ENCODE results near the gene SCARF2.

The SCARF2 gene

GRCh38 chr22:20427945-20428417, 9.6 kb downstream of the SCARF2 start:
- Histone ChIP-seq H3K27ac (no peak overlapping the region), H3K36me3 (replicated peaks) (peaks cover 37% of the 10 kb centered on the region), H3K27me3 (replicated peaks) (no peaks in the 10 kb centered on the region), H3K4me3 (ENCODE audit: low read depth, low read length) (no peak overlapping the region)
- DNase-seq: no peak
- TF ChIP-seq CTCF (IDR thresholded peaks at IDR 0.05; ENCODE audit: low read depth, low read length, missing control alignments): no peak
- in situ Hi-C loops (cut with HindIII; ENCODE audit: low pct_ligation_motif_present, low sequenced_read_pairs): no loop called here

GRCh38 chr22:20427104-20427944, 10.3 kb downstream of the SCARF2 start:
- Histone ChIP-seq H3K36me3 (replicated peaks) (peaks cover 37% of the 10 kb centered on the region), H3K27me3 (replicated peaks) (no peaks in the 10 kb centered on the region), H3K27ac (no peak overlapping the region), H3K4me3 (ENCODE audit: low read depth, low read length) (no peak overlapping the region)
- TF ChIP-seq CTCF (IDR thresholded peaks at IDR 0.05; ENCODE audit: low read depth, low read length, missing control alignments): no peak
- DNase-seq: no peak
- in situ Hi-C loops (cut with HindIII; ENCODE audit: low pct_ligation_motif_present, low sequenced_read_pairs): no loop called here

GRCh38 chr22:20426259-20426615, 11.4 kb downstream of the SCARF2 start:
- Histone ChIP-seq H3K27me3 (replicated peaks) (no peaks in the 10 kb centered on the region), H3K36me3 (replicated peaks) (peaks cover 37% of the 10 kb centered on the region), H3K4me3 (ENCODE audit: low read depth, low read length) (no peak overlapping the region), H3K27ac (no peak overlapping the region)
- in situ Hi-C loops (cut with HindIII; ENCODE audit: low pct_ligation_motif_present, low sequenced_read_pairs): no loop called here
- TF ChIP-seq CTCF (IDR thresholded peaks at IDR 0.05; ENCODE audit: low read depth, low read length, missing control alignments): no peak
- DNase-seq: no peak

GRCh38 chr22:20425566-20426258, 11.9 kb downstream of the SCARF2 start:
- in situ Hi-C loops (cut with HindIII; ENCODE audit: low pct_ligation_motif_present, low sequenced_read_pairs): no loop called here
- DNase-seq: no peak
- no peaks in the 10 kb centered on the region for H3K27me3 ChIP-seq (replicated peaks)
- H3K4me3 ChIP-seq (ENCODE audit: low read depth, low read length): no peak overlapping the region
- TF ChIP-seq CTCF (IDR thresholded peaks at IDR 0.05; ENCODE audit: low read depth, low read length, missing control alignments): no peak
- no peak overlapping the region for H3K27ac ChIP-seq
- H3K36me3 ChIP-seq (replicated peaks): peaks cover 37% of the 10 kb centered on the region

GRCh38 chr22:20424932-20425565, 12.6 kb downstream of the SCARF2 start:
- Histone ChIP-seq H3K27me3 (replicated peaks) (no peaks in the 10 kb centered on the region), H3K27ac (no peak overlapping the region), H3K36me3 (replicated peaks) (peaks cover 33% of the 10 kb centered on the region), H3K4me3 (ENCODE audit: low read depth, low read length) (no peak overlapping the region)
- in situ Hi-C loops (cut with HindIII; ENCODE audit: low pct_ligation_motif_present, low sequenced_read_pairs): no loop called here
- TF ChIP-seq CTCF (IDR thresholded peaks at IDR 0.05; ENCODE audit: low read depth, low read length, missing control alignments): no peak
- peak; percentile 24 for DNase-seq
